NCI-H82 treated with DMSO at 0.1 percent for 48 hours (cell line): ENCODE measurements around the gene STRA8.

ENCODE experiments used
- DNase-seq: peaks from one replicate; lab custom pipeline; 2025; ENCODE audit not compliant: unreplicated experiment; lab: John Stamatoyannopoulos, UW

STRA8 gene

DNA sequence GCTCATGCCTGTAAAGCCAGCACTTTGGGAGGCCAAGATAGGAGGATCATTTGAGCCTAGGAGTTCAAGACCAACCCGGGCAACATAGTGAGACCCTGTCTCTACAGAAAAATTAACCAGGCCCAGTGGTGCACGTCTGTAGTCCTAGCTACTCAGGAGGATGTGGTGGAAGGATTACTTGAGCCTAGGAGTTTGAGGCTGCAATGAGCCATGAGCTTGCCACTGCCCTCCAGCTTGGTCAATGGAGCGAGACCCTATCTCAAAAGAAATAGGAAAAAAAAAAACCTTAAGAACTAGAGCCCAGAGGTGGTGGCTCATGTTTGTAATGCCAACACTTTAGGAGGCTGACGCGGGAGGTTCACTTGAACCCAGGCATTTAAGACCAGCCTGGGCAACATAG is 2.2 kb downstream of the STRA8 start:
- no peak for DNase-seq

DNA sequence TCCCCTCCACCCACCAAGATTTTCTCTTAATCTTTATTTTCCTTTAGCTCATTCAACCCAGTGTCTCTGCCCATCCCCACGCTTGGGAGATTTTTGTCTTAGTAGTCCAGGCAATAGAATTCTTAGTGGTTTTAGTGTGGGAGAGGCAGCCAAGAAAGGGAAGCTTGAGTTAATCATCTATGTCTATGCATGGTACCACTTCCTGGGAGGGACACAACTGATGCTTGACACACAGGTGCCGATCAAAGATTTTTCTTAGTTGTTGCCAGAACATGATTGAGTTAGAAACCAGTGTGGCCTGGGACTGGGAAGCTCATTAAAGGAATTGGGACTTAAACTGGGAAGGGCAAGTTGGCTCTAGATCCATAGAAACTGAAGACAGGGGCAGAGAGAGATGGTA is 3.1 kb downstream of the STRA8 start:
- DNase-seq = no peak

DNA sequence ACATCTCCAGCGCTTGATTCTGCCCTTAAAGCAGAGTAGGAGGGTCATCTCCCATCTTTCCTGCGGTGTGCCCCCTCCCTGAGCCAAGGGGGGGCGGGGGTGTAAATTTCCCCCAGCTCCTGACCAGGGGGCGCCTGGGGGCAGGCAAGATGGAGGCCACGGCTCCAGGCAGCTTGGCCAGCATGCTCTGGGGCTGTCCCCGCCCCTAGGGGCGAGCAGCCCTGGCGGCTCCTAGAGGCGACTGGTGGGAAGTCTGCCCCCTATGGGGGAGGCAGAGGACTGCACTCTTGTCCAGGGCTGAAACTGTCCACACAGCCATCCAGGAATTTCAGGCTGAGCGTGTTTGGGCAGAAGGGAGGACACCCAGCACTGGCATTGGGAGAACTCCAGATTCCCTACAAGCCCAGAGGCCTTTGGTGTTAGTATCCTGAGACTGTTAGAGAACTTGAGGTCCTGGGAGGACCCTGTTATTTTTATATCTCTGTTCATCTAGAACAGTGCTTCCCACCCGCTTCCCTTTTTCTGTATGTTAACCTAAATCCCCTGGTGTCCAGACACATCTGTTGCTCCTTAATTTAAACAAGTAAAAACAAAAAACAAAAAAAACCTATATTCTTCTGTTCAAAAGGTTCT is 4.6 kb downstream of the STRA8 start:
- DNase-seq = no peak

DNA sequence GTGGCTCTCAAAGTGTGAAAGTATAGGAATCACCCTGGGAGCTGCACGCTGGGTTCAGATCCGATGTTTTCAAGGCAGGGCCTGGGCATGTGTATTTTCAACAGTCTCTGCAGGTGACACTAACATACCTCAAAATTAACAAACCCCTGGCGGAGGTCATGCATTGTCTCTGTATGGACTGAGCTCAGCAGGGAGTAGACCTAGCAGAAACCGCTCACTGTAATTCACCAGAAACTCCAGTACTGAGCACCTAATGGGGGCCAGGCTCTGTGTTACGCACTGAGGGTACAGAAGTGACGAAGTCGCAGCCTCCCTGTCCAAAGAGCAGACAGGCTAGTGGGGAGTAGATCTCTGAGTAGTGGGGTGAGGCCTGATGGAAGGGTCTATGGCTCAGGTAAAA is 5.6 kb downstream of the STRA8 start:
- DNase-seq = no peak

DNA sequence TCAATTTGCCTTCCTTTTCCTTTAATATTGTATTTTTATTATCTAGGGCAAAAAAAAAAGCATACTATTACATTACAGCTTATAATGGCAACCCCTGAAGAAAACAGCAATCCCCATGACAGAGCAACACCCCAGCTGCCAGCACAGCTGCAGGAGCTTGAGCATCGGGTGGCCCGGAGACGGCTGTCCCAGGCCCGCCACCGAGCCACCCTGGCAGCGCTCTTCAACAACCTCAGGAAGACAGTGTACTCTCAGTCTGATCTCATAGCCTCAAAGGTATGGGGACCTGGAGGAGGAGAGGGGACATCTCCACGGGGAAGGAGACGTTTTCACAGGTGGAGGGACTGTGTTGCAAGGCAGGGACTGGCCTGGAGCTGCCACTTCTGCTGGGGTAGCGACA is 6.8 kb downstream of the STRA8 start:
- no peak for DNase-seq

DNA sequence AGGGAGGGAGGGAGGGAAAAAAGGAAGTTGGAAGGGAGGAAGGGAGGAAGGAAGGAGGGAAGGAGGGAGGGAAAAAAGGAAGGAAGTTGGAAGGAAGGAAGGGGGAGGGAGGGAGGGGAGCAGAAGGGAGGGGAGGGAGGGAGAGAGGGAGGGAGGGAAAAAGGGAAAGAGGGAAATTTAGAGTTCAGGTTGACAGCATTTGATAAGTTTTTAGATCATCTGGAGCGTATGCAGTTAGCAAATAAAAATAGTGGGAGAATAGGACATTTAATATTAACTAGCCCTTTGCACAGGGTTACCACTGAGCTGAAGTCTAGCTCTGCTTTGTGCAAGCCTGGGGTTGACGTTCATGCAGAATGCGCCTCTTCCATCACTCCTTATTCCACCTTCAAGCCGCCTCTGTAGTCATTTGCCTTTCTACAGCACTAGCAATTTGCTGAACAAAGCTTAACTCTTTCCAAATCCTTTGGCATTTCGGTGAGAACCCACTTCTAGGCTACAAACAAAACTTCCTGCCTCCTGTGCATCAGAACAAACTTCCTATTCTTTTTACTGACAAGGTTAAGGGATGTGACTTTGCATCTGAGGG is 8.6 kb downstream of the STRA8 start:
- DNase-seq = no peak

DNA sequence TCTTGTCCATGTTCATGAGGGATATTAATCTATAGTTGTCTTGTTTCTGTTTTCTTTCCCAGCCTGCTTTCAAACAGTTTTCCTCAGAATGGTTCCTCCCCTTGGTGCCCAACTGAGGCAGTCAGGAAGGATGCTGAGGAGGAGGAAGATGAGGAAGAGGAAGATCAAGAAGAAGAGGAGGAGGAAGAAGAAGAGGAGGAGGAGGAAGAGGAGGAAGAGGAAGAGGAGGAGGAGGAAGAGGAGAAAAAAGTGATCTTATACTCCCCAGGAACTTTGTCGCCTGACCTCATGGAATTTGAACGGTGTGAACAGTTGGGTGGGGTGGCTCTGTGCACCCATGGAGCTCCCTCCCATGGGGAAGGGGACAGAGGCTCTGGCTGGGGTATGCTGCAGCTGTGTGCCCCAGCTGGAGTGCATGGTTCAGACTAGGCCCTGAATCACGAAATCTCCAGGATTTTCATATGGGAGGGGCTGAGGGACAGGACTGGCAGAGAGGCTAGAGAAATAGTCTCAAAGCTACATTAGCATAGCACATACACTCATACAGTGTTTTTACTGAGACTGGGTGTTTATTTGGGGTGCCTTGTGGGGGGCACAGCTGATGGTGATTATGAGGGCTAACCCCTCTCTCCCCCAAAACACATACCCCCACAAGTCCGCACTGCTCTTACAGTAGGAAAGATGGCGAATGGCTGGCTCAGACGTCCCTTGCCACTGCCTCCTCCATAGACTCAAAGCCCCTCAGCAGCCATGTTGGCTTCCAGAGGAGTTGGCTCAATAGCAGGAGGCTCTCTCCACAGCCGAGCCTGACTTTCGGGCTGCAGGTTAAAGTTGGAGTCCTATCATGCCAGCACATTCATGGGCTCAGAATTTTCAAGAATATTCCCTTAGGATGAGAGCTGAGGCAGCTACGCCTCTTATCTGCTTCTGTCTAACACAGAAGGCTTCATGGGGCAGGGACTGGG is 11.9 kb downstream of the STRA8 start:
- no peak for DNase-seq

DNA sequence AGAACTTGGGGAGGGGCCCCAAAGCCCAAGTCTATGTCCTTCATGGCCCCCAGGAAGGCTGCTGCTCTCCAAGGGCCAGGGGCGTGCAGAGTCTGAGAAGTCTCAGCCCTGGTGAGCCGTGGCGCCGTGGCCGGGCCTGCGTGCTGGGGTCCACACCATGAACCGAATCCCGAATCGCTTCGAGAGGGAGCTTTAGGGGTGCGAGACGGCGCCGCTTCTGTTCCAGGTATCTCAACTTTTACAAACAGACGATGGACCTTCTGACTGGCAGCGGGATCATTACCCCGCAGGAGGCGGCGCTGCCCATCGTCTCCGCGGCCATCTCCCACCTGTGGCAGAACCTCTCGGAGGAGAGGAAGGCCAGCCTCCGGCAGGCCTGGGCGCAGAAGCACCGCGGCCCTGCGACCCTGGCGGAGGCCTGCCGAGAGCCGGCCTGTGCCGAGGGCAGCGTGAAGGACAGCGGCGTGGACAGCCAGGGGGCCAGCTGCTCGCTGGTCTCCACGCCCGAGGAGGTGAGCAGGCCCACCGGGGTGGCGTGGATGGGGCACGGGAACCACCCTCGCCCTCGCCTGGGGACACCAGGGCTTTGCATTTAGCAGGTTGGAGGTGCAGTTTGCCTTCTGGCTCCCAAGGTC is 12.7 kb downstream of the STRA8 start:
- DNase-seq = no peak

DNA sequence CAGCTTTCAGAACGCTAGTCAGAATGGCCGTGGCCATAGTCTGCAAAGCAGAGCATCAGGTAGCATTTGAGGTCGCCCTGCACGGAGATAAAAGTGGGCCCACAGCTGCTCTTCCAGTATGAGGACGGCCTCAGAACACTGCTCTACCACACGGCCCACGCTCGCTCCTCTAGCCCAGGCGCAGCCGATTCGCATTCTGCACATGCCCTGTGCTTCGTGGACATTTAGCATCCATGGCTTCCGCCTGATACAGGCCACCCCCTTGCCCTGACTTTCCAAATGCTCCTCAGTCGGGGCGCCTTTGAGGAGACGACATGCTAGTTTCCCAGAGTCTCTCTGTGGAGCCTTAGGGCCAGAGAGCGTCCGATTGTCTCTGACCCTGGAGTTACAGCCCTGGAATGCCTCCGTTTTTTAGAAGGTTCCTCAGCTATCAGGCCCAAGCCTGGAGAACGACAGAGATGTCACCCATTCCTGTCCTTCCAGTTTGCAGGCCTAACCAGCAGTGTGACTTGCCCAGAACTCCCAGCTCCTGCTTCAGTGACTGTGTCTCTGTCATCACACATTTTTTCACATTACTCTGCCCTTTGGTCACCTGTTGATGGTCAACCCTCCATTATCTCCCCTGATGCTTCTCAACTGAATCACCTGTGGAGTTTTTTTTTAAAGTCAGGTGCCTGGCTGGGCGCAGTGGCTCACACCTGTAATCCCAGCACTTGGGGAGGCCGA is 14.3 kb downstream of the STRA8 start:
- no peak for DNase-seq

DNA sequence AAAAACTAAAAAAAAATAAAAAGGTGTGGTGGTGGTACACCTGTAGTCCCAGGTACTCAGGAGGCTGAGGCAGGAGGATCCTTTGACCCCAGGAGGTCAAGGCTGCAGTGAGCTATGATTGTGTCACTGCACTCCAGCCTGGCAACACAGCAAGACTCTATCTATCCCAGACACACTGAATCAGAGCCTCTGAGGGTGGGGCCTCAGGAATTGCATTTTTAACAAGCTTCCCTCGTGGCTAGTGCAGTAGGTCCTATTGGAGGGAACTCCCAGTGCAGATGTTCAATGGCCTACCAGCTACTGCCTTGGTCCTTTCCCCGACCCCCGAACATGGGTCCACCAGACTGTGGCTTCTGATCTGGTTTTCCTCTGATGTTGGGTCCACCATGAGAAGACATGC is 14.9 kb downstream of the STRA8 start:
- no peak for DNase-seq

DNA sequence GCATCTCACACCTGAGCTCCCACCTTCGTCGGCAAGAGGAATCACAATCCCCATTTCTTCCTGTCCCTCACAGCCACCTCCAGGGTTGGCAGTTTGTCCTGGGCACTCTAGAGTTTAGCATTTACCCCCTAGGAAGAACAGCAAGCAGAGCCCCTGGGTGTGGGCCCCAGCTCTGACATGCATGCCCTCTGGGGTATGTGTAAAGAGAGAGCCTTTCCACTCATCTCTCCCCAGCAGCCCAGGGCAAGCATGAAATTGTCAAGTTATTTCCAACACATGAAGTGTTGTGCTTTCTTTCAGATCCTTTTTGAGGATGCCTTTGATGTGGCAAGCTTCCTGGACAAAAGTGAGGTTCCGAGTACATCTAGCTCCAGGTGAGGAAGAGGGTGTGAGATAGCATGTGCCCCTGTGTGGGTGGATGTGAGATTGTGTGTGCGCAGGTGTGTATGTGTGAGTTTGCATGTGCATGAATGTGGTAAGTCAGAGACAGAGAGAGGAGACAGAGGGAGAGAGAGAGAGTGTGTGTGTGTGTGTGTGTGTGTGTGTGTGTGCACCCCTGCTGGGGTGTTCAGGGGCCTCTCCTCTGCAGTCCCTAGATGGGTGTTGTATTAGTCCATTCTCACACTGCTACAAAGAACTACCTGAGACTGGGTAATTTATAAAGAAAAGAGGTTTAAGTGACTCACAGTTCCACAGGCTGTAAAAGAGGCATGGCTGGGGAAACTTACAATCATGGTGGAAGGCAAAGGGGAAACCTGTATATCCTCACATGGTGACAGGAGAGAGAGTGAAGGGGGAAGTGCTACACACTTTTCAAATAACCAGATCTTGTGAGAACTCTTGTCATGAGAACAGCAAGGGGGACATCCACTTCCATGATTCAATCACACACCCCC is 18.1 kb downstream of the STRA8 start:
- no peak for DNase-seq

DNA sequence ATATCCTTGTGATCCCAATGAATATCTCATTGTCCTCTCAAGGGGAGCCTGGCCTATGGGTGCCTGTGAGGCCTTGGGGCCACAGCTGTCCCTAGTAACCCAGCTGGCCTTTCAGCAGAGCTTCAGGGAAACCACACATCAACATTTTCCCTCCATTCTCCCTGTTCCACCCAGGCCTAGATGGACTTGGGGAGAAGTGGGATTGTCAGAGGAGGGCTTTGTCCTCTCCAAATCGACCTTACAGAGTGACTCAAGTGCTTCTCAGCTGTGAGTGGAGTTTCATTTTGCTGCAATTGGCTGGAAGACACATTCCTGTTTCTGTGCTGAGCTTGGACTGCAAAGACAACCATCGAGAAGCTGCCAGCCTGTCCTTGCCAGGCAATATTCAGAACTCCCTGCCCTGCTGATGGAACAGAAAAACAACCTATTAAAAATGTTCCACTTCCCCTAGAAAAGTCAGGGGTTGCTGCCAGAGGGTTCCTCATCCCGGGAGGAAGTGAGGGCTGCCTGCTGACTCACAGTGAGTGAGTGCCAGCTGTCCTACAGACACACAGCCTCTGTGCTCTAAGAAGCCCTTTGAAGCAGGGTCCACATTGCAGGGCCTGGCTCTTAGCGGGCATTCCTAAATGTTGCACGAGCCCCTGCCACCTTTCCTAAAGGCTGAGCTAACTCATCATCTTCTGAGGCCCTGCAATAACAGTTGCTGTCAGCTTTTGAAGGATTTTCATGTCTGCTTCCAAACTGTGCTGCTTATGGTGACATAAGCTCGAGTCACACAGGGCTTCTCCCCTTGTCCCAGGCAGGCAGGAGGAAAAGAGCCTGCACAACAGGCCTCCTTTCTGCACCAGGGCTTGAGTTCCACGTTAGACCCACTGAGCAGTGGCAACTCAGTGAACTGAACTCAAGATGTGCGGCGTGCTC is 20.5 kb downstream of the STRA8 start:
- DNase-seq = no peak

DNA sequence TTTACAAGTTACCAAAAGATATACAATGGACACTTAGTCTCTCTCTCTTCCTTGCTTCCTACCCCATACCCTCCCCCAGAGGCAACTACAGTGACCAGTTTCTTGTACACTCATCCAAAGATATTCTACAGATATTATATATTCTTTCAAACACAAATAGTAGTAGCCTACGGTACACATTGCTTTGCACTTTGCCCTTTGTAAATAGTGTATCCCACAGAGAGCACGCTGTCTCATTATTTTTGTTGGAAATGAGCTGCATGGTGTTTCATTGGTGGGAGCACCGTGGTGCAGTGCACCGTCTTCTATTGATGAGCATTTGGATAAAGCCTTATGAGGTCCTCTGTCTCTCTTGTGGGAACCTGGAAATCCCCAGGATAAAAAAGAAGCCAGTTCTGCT is 24.2 kb downstream of the STRA8 start:
- DNase-seq = no peak

DNA sequence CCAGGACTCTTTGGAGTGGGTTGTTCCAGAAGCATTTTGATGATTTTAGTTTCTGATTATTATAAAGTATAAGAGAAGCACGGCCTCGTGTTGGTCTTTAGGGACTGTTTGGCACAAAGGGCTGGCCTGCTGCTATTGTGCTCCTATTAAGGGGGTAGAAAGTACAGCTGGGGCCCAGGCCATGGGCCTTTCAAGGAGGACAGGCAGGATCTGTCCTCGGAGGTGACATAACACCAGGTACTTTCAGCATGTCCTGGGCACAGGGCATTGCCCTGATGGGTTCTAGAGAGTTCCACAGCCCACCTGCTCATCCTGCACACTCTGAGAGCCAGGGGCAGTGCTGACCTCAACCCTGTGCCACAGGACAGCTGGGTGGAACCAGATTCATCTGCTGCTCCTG is 24.9 kb downstream of the STRA8 start:
- no peak for DNase-seq

DNA sequence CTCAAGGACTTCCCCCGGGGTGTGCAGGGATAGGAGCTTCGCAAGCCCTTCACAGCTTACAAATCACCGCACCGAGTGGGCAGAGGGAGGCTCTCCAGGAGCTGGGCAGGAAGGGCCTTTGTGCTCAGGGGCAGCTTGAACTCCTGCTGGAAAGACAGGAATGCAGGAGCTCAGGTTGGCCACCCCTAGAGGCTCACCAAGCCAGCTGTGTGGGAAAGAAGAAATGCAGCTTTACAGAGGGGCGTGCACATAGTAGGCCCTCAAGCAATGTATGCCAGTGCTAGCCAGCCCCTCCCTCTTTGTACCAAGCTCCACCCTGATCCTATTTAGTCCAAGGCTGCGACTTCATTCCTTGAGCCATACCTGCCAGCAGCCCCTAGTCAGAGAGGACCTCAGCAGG is 26.1 kb downstream of the STRA8 start:
- DNase-seq = no peak

DNA sequence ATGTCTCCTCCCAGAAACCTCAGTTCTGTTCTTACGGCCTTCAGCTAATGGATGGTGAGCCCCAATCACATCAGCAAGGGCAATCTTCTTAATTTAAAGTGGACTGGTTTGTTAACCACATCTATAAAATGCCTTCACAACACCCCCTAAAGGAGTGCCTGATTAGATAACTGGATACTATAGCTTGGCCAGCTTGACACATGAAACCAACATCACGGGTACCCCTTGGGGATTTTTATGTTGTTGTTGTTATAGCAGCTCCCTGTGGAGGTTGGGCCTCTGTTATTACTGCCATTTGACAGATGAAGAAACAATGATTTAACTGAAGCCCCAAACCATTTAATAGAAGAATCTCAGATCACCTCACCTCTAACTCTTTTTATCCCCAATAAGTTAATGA is 26.8 kb downstream of the STRA8 start:
- no peak for DNase-seq

DNA sequence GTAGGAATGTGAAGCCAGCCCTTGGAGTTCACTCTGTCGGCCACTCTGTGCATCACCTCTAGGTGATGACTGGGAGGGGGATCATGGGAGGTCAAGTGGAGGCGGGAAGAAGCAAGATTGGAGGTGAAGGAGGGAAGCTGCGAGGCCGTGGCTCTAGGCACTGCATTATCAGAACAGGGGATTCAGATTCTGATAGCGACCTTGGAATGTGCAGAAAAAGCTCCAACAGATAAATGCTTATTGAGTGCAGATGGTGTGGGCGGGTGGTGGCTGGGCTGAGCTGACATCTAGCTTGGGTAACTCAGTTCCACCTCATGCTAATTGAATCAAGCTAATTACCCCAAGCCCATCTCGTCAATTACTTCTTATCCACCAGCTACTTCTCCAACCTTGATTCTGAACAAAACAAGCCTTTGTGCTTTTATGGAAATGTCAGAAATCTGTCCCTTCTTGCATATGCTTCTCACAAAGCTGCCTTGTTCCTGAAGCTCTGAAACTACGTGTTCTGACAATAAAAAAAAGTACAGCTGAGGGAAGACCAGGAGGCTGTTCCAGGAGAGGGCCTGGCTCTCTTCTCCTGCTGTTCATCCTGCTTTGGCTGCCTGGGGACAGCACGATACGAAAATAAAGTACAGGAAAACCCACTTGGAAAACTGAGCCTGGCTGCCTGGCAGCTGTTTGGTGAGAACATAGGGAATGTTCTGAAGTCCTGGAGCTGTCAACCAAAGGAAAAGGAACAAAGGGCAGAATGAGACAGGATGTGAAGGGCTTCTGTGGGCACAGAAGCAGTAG is 27.5 kb downstream of the STRA8 start:
- DNase-seq = peak; percentile 35

DNA sequence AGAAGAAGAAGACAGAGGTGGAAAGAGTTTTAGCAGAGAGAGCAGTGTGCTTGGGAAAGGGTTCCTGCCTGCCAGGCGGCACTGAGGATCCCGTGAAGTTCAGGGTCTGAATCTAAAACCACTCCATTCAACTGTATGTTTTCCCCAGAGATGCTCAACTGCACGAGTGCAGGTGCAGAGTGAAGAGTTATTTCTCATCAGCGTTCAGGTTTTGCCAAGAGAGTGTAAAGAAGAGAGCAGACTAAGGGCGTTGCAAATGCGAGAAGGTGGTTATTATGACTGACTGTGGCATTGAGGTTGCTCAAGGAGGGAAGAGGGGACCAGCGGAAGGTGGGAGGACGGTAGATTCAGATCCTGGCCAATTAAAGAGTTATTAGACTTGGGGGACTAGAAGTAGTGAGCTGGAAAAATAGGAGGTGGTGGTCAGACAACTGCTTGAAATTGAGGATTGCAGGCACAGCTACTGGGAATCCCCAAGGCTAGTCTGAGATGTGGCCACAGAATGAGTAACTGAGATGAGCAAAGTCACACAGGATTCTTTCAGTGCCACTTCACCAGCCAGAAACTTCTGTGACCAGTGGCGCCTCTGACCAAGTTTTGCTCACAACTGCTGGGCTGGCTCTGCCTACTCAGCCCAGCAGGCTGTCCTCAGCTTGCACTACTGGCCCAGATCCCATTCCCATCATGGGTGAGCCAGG is 29.1 kb downstream of the STRA8 start:
- DNase-seq = no peak
